GM10266 (cell line): ENCODE measurements around the gene KCNQ2.

ENCODE experiments used
- DNase-seq: peaks from one replicate; pipeline ENCODE4 v3.0.0; 2012; ENCODE audit errors: extremely low spot score
- CTCF ChIP-seq: IDR thresholded peaks from 2 replicates; pipeline ENCODE4 v1.5.1; 2012; ENCODE audit warnings: mild to moderate bottlenecking, low read depth; ENCODE audit not compliant: control insufficient read depth, insufficient read depth; ENCODE audit errors: missing control alignments

The KCNQ2 gene

DNA sequence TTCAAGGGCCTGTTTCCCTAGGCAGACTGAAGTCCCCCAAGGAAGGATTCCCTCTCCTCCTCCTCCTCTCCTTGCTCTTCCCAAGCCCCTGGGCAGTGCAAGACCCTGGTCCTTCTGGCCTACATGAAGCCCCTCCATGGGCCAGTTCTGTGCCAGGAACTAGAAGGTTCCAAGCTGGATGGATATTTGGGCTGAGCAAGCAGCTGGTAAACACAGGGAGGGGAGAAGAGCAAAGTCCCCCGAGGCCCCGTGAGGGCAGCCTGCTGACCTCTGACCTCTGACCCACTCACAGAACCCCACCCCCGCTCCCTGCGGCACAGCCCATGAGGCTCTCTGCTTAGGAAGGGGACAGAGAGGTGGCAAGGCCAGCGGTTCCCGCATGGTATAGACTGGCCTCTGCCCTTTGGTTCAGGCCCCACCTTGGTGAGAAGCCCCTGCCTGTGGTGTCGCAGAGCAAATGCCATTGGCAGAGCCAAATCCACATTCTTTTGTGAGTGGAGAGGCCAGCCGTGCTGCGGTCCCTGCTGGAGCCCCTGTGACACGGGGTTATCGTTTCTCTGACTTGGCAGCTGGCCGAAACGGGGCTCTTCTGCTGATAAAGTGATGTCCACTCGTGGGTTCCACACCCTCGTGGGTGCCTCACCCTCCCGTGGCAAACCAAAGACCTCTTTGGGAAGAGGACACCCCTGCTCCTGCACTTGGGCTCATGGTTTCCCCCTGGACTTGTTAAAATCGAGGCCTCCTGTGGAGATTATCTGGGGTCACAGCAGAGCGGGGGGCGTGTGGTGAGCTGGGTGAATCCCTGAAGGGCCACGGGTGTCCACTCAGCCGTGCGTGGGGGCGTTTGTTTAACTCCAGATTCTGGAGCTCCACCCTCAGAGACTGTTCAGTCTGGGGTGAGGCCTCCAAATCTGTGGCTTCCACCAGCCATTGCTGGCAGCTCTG, 109.2 kb downstream of the KCNQ2 start:
- no peak for DNase-seq

GRCh38 chr20:63362436-63363009, 109.9 kb downstream of the KCNQ2 start:
- DNase-seq, result no peak
- TF ChIP-seq CTCF, result no peak

More for the DNA sequence above, 109.2 kb downstream of the KCNQ2 start:
- no peak for TF ChIP-seq CTCF

- no peak for TF ChIP-seq CTCF
- DNase-seq, result no peak
Measured at GRCh38 chr20:63361519-63362435, 110.7 kb downstream of the KCNQ2 start.

DNA sequence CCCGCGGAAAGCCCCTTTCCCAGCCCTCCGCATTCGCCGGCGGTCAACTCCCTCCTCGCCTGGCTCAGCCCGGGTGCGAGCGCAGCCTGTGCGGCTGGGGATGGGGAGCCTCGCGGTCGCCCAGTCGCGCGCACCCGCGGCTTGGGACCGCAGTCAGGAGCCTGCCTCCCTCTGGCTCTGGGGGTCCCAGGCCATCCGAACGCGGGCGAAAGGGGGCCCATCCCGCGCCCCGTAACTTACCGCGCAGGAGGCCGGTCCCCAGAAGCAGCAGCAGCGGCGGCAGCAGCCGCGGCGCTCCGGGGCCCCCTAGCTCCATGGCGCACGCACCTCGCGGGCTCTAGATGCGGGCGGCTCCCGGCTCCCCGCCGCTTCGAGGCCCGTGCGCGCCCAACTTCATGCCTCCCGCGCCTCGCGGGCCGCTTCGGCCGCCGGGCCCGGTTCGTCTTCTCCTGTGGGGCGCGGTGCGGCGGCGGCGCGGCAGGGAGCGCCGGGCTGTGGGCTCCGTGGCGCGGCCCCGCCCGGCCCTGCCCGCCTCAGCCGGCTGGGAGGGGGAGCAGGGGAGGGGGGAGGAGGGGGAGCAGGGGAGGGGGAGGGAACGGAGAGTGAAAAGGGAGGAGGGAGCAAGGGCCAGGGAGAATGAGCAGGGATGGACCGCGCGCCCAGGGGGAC, 111.5 kb downstream of the KCNQ2 start, which contains the start of gene CHRNA4:
CHRNA4 (minus strand) TSS at position 500 of the 669 bp plus-strand sequence; CDS start at position 316, 184 bp downstream.
- no peak for TF ChIP-seq CTCF
- DNase-seq, result no peak

GRCh38 chr20:63359937-63360849, 112.3 kb downstream of the KCNQ2 start:
- DNase-seq, result no peak
- TF ChIP-seq CTCF, result no peak
